Measurements from ENCODE around the gene IKZF1. TPM values are rescaled to one million over a fixed set of nuclear protein-coding genes. Genes with fewer than 3 reads are reported as not detected.

The IKZF1 gene
- total RNA-seq, 1 experiment from 2014 or later = 0.57 TPM

GRCh38 chr7:50353894-50354595, 49.5 kb downstream of the IKZF1 start:
- Histone ChIP-seq H4K20me1 (ENCODE audit: insufficient read depth) (no peaks in the 10 kb centered on the region), H3K9ac (ENCODE audit: low read length) (no peak overlapping the region), H3K79me2 (ENCODE audit: insufficient read depth, low read length) (no peaks in the 10 kb centered on the region), H3K27me3 (ENCODE audit: insufficient read depth, low read length) (no peaks in the 10 kb centered on the region), H3K4me1 (ENCODE audit: control insufficient read depth in 1 of 2, insufficient read depth in 2 of 2, low read length in 2 of 2) (no peaks in the 10 kb centered on the region), H3K27ac (ENCODE audit: low read depth, low read length) (no peak overlapping the region), H3K4me3 (replicated peaks in 1 of 2; ENCODE audit: low read depth in 1 of 2, low read length in 2 of 2) (no peak overlapping the region), H3K9me2 (ENCODE audit: insufficient read depth) (no peaks in the 10 kb centered on the region), H3K9me3 (ENCODE audit: control insufficient read depth in 1 of 2, insufficient read depth in 1 of 2, low read depth in 1 of 2, low read length in 2 of 2) (no peaks in the 10 kb centered on the region), H2AFZ (ENCODE audit: low read depth, low read length, poor library complexity, severe bottlenecking) (no peak overlapping the region), H3K4me2 (ENCODE audit: low read length) (no peak overlapping the region), H3K36me3 (ENCODE audit: control insufficient read depth in 1 of 2, insufficient read depth in 2 of 2, low read length in 2 of 2) (no peaks in the 10 kb centered on the region)
- no TSS peak for BruUV-seq (replicated peaks)
- ChIA-PET RAD21 (ENCODE audit: low non-redundant PET in 1 of 2, low total read pairs in 2 of 2, uncharacterized antibody in 2 of 2, unreplicated experiment in 2 of 2) (no interaction called here), POLR2A (no interaction called here), CTCF (no interaction called here)
- no peak for DNase-seq (ENCODE audit: low read depth, low spot score)
- intact Hi-C loops (cut with micrococcal nuclease) = no loop called here
- ATAC-seq = no peak
- TF ChIP-seq ZBTB33 (IDR thresholded peaks at IDR 0.05; ENCODE audit: extremely low read depth, insufficient replicate concordance, low read length) (no peak), EGR1 (IDR thresholded peaks at IDR 0.05; ENCODE audit: low read depth) (no peak), ATF3 (IDR thresholded peaks at IDR 0.05) (no peak), ZFX (IDR thresholded peaks at IDR 0.05) (no peak), CEBPB (IDR thresholded peaks at IDR 0.05; ENCODE audit: low read depth) (no peak), JUND (IDR thresholded peaks at IDR 0.05) (no peak), MAX (IDR thresholded peaks at IDR 0.05) (no peak), POLR2AphosphoS5 (IDR thresholded peaks at IDR 0.05; ENCODE audit: low read depth, low read length) (no peak), FOSL1 (IDR thresholded peaks at IDR 0.05; ENCODE audit: low read depth) (no peak), EZH2phosphoT487 (IDR thresholded peaks at IDR 0.05; ENCODE audit: borderline replicate concordance) (no peak), POLR2A (IDR thresholded peaks at IDR 0.05; ENCODE audit: borderline replicate concordance, extremely low read depth, insufficient read depth, insufficient read length) (no peak), SRF (IDR thresholded peaks at IDR 0.05; ENCODE audit: low read depth) (no peak), ELF1 (IDR thresholded peaks at IDR 0.05; ENCODE audit: borderline replicate concordance, low read depth) (no peak), SIN3A (IDR thresholded peaks at IDR 0.05; ENCODE audit: low read depth) (no peak)
